Immature natural killer cell (primary cell): ENCODE results near the gene GRIN2A. TPM values are rescaled to one million over a fixed set of nuclear protein-coding genes. Genes with fewer than 3 reads are reported as not detected.

Source experiments
- DNase-seq, 3 donors: peaks; one replicate each; pipeline ENCODE4 v3.0.0; 2022; ENCODE audit warnings: mixed read lengths in 1 of 3
- H3K27ac Mint-ChIP-seq, 6 donors: one replicate each; pipeline ENCODE4 v1.8.0; 2020; ENCODE audit warnings: mixed read lengths in 6 of 6, mild to moderate bottlenecking in 5 of 6, inconsistent platforms in 4 of 6, moderate library complexity in 3 of 6
- H3K27me3 Mint-ChIP-seq, 3 donors: one replicate each; pipeline ENCODE4 v1.8.0; 2020 to 2021; ENCODE audit warnings: low read depth in 3 of 3, mild to moderate bottlenecking in 3 of 3, mixed read lengths in 3 of 3, moderate library complexity in 3 of 3, inconsistent platforms in 1 of 3
- H3K36me3 Mint-ChIP-seq, 3 donors: one replicate each; pipeline ENCODE4 v1.8.0; 2020; ENCODE audit warnings: mixed read lengths in 3 of 3, inconsistent platforms in 2 of 3, mild to moderate bottlenecking in 2 of 3
- H3K4me1 Mint-ChIP-seq, 2 donors: one replicate each; pipeline ENCODE4 v1.8.0; 2020; ENCODE audit warnings: inconsistent platforms in 2 of 2, mild to moderate bottlenecking in 2 of 2, mixed read lengths in 2 of 2, moderate library complexity in 1 of 2
- H3K4me3 Mint-ChIP-seq, 5 donors: one replicate each; pipeline ENCODE4 v1.8.0; 2020; ENCODE audit warnings: mild to moderate bottlenecking in 5 of 5, mixed read lengths in 5 of 5, inconsistent platforms in 3 of 5, moderate library complexity in 3 of 5
- H3K9me3 Mint-ChIP-seq, 6 donors: one replicate each; pipeline ENCODE4 v1.8.0; 2020; ENCODE audit warnings: mild to moderate bottlenecking in 6 of 6, mixed read lengths in 6 of 6, inconsistent platforms in 4 of 6, moderate library complexity in 3 of 6
- polyA plus RNA-seq, 3 donors: library from polyadenylated mRNA; unstranded; fragments of 300-500 nt; fragmentation: Illumina TruSeq; gene quantifications; one replicate each; pipeline ENCODE4 v1.2.3, GENCODE V29; 2021

Gene GRIN2A
- polyA plus RNA-seq, 3 donors from 2014 or later: not detected

GRCh38 chr16:9969580-9969979, 212.6 kb downstream of the GRIN2A start:
- H3K27me3 Mint-ChIP-seq: peaks cover 0 to 4% (median 1%) of the 10 kb centered on the region in 3 donors
- H3K4me3 Mint-ChIP-seq: no peak overlapping the region
- H3K27ac Mint-ChIP-seq: no peak overlapping the region
- H3K9me3 Mint-ChIP-seq: peaks cover 0 to 3% (median 0%) of the 10 kb centered on the region in 6 donors
- no peaks in the 10 kb centered on the region for H3K36me3 Mint-ChIP-seq
- no peak for DNase-seq
- H3K4me1 Mint-ChIP-seq: no peaks in the 10 kb centered on the region

- Mint-ChIP-seq H3K27me3 (peaks cover 0 to 4% (median 0%) of the 10 kb centered on the region in 3 donors), H3K27ac (no peak overlapping the region), H3K4me1 (no peaks in the 10 kb centered on the region), H3K4me3 (no peak overlapping the region), H3K36me3 (no peaks in the 10 kb centered on the region), H3K9me3 (peaks cover 0 to 3% (median 0%) of the 10 kb centered on the region in 6 donors)
- no peak for DNase-seq
These were observed 215.6 kb downstream of the GRIN2A start for GRCh38 chr16:9966569-9967157.

DNA sequence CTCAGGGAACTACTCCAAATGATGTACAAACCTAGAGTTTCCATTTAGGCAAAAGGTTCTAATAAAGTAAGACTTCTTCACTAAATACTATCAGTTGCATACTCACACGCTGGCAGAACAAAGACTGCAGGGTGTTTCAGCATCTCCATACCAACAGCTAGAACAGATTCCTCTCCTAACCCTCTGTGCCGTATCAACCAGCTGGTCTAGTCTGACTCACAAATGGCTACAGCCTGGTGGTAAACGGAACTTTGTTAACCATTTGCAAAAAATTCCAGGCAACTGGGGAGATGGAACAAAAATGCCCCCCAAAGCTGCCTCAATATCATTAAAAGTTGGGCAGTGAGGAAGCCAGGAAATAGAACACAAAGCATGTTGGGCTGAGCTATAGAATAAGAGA, 217.1 kb downstream of the GRIN2A start:
- Mint-ChIP-seq H3K9me3 (no peaks in the 10 kb centered on the region), H3K27ac (no peak overlapping the region), H3K27me3 (no peaks in the 10 kb centered on the region), H3K4me1 (no peaks in the 10 kb centered on the region), H3K36me3 (no peaks in the 10 kb centered on the region), H3K4me3 (no peak overlapping the region)
- DNase-seq: no peak

- no peaks in the 10 kb centered on the region for H3K9me3 Mint-ChIP-seq
- no peaks in the 10 kb centered on the region for H3K4me1 Mint-ChIP-seq
- H3K36me3 Mint-ChIP-seq: no peaks in the 10 kb centered on the region
- DNase-seq: no peak
- no peaks in the 10 kb centered on the region for H3K27me3 Mint-ChIP-seq
- no peak overlapping the region for H3K27ac Mint-ChIP-seq
- H3K4me3 Mint-ChIP-seq: no peak overlapping the region
These were observed 217.8 kb downstream of the GRIN2A start for GRCh38 chr16:9964426-9964825.

GRCh38 chr16:9957433-9957832, 224.8 kb downstream of the GRIN2A start:
- Mint-ChIP-seq H3K4me1 (no peaks in the 10 kb centered on the region), H3K9me3 (peaks cover 0 to 2% (median 0%) of the 10 kb centered on the region in 6 donors), H3K27ac (no peak overlapping the region), H3K36me3 (no peaks in the 10 kb centered on the region), H3K4me3 (no peak overlapping the region), H3K27me3 (peaks cover 0 to 4% (median 2%) of the 10 kb centered on the region in 3 donors)
- DNase-seq: no peak

DNA sequence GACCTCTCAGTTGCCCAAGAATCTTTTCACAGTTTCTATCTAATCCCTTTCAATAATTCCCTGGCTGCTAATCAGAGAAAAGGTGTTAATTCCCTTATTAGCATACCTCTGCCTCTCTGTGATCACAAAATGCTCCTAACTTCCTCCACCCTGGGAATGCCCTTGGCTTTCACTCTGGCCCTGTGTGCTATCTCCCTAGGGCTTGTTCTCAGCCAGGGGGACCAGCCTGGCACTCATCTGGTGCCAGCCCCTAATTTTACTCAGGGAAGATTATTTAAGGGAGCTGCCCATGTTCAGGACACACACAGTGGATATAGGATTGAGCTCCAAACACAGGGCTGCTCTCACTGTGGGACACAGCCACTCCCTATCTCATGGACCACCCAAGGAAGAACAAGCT, 225.2 kb downstream of the GRIN2A start:
- no peak for DNase-seq
- no peak overlapping the region for H3K4me3 Mint-ChIP-seq
- H3K27me3 Mint-ChIP-seq: peaks cover 0 to 4% (median 2%) of the 10 kb centered on the region in 3 donors
- H3K9me3 Mint-ChIP-seq: peaks cover 0 to 2% (median 0%) of the 10 kb centered on the region in 6 donors
- no peaks in the 10 kb centered on the region for H3K36me3 Mint-ChIP-seq
- no peak overlapping the region for H3K27ac Mint-ChIP-seq
- no peaks in the 10 kb centered on the region for H3K4me1 Mint-ChIP-seq

DNA sequence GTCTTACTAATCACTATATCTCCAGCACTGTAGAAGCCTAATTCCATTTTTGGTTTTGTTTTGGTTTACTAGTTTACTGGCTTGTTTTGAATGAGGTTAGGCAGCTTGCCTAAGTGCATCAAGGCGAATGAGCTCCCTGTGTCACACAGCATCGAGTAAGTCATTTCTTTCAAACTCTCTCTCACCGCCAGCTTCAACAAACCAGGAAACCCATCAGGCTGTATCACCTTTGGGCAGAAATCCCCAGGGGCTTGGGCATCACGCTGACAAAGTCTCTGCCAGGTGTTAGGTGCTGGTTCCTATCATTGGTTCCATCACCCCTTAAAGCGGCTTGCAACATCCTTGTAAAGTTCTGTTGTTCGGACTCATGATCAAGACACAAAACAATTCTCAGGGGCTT, 226.6 kb downstream of the GRIN2A start:
- Mint-ChIP-seq H3K9me3 (peaks cover 0 to 2% (median 0%) of the 10 kb centered on the region in 6 donors), H3K4me1 (no peaks in the 10 kb centered on the region), H3K27ac (no peak overlapping the region), H3K27me3 (peaks cover 0 to 4% (median 2%) of the 10 kb centered on the region in 3 donors), H3K4me3 (no peak overlapping the region), H3K36me3 (no peaks in the 10 kb centered on the region)
- no peak for DNase-seq

DNA sequence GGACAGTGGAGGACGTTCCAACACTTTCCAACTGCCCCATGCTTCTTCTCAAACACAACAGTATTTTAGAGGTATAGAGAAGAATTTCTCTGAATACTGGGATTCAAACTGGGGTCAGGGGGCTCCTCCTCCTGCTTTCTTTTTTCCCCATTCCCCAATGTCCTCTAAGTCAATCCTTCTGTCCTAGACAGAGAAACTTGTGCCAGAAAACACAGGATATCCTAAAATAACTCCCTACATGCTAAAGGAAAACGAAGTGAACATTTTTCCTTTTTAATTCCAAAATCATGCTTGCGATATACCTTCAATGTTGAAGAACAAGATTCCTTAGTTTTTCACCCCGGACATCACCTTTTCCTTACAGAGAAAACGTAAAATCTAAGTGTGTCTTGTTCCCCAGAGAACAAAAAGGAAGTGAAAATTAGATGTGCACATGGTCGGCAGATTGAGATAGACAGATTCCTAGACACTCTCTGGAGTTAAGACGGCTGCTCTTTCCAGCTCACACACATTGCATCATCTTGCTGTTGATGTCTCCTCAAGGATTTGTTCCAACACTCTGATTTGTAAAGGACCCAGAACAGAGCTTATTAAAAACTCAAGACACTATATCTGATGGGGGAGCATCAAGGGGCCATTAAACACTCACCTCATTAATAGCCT, 228.2 kb downstream of the GRIN2A start:
- H3K4me1 Mint-ChIP-seq: no peaks in the 10 kb centered on the region
- peaks cover 0 to 2% (median 0%) of the 10 kb centered on the region in 6 donors for H3K9me3 Mint-ChIP-seq
- no peak overlapping the region for H3K27ac Mint-ChIP-seq
- H3K4me3 Mint-ChIP-seq: no peak overlapping the region
- H3K36me3 Mint-ChIP-seq: no peaks in the 10 kb centered on the region
- H3K27me3 Mint-ChIP-seq: peaks cover 0 to 4% (median 2%) of the 10 kb centered on the region in 3 donors
- no peak for DNase-seq

DNA sequence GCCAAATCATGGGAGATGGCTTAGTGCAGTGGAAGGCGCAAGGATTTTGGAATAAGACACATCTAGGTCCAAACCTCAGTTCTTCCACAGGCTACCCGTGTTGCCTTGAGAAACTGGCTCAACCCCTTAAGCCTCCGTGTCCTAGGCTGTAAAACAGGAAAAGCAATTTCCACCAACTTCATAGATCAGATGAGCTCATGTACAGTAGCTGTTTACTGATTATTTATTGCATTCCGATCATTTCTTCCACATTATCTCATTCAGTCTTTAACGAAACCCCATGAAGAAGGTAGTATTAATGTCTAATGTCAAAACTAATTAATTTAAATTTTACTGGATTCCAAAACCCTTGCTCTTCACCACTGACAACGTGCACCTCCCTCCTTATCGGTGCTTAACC, 231.6 kb downstream of the GRIN2A start:
- Mint-ChIP-seq H3K9me3 (peaks cover 0 to 2% (median 0%) of the 10 kb centered on the region in 6 donors), H3K4me3 (no peak overlapping the region), H3K27me3 (peaks cover 0 to 2% (median 2%) of the 10 kb centered on the region in 3 donors), H3K4me1 (no peaks in the 10 kb centered on the region), H3K27ac (no peak overlapping the region), H3K36me3 (no peaks in the 10 kb centered on the region)
- no peak for DNase-seq

DNA sequence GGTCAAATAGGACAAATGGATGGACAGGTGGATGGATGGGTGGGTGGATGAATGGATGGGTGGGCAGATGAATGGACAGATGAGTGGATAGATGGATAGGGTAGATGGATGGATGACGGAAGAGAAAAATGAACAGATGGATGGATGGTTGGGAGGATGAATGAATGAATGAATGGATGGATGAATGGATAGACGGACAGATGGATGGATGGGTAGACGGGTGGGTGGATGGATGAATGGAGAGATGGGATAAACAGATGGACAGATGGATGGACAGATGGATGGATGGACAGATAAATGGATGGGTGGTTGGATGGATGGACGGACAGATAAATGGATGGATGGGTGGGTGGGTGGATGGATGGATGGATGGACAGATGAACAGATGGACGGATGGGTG, 232.8 kb downstream of the GRIN2A start:
- Mint-ChIP-seq H3K9me3 (peaks cover 0 to 2% (median 0%) of the 10 kb centered on the region in 6 donors), H3K4me1 (no peaks in the 10 kb centered on the region), H3K27ac (no peak overlapping the region), H3K4me3 (no peak overlapping the region), H3K27me3 (peaks cover 0 to 2% (median 0%) of the 10 kb centered on the region in 3 donors), H3K36me3 (no peaks in the 10 kb centered on the region)
- no peak for DNase-seq

DNA sequence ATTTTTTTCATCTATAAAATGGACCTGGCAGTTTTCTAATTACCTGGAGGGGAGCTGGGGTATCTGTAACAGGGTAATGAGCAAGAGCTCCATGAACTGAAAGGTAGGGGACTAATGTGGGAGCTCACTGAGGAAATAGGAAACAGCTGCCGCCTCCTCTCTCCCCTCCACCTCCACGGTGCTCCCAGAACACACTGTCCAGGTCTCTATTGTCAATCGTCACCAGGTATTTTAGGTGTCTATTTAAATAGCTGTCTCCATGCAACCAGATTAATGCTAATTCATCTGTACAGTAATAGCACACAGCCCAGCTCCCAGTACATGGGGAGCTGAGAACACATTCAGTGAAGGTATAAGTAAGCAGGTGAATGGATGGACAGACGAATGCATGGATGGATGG, 233.3 kb downstream of the GRIN2A start:
- no peak overlapping the region for H3K4me3 Mint-ChIP-seq
- H3K36me3 Mint-ChIP-seq: no peaks in the 10 kb centered on the region
- H3K27ac Mint-ChIP-seq: no peak overlapping the region
- H3K4me1 Mint-ChIP-seq: no peaks in the 10 kb centered on the region
- H3K27me3 Mint-ChIP-seq: peaks cover 0 to 2% (median 0%) of the 10 kb centered on the region in 3 donors
- no peak for DNase-seq
- peaks cover 0 to 2% (median 0%) of the 10 kb centered on the region in 6 donors for H3K9me3 Mint-ChIP-seq

DNA sequence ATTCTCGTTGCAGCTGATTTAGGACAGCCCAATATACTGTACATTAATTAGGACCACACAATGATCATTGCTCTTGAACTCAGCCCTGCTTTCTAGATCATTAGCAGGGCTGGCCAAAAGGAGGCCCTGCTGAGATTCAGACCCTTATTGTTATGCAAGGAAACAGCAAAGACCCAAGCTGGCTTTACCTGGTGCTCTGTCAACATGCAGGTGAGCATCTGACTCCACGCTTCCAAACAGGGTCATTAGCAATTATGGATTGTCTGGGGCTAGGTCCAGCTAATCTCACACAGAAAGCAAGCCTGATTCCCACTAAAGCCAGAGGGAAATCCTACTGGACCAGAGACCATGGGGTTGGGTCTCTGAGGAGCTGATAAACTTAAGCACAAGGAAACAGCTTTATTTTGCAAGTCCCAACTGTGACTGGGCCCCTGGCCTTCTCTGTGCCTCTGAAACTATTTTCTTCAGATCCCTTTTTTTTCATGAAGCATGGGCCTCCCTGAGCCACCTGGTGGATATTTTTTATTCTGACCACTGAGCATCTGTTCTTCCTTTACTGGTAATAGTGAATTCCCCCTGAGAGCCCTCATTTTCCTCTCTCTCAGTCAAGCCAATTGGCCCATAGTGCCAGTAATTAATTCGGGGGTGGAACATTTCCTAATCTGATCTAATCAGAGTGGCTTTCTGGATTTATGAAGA, 236.1 kb downstream of the GRIN2A start:
- Mint-ChIP-seq H3K36me3 (no peaks in the 10 kb centered on the region), H3K27ac (no peak overlapping the region), H3K27me3 (no peaks in the 10 kb centered on the region), H3K4me1 (no peaks in the 10 kb centered on the region), H3K9me3 (no peaks in the 10 kb centered on the region), H3K4me3 (no peak overlapping the region)
- DNase-seq: no peak

DNA sequence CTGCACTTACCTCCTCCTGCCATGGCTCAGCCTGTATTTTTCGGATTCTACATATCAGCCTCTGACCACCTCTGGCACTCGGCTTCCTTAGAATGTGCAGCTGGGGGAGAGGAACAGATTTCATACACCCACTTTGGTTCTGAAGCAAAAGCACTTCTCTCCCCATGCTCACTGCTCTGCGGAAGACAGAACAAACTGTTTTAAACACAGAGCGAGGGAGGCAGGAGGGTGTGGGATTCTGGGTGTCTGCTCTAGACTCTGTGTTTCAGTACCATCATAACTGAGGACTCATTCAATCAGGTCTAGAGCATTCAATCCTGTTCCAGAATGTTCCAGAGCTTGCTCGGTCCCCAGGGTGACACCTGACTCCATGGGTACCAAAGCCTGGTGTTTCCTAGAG, 239.1 kb downstream of the GRIN2A start:
- Mint-ChIP-seq H3K27me3 (peaks cover 0 to 4% (median 4%) of the 10 kb centered on the region in 3 donors), H3K4me1 (no peaks in the 10 kb centered on the region), H3K36me3 (no peaks in the 10 kb centered on the region), H3K4me3 (no peak overlapping the region), H3K9me3 (no peaks in the 10 kb centered on the region), H3K27ac (no peak overlapping the region)
- no peak for DNase-seq

DNA sequence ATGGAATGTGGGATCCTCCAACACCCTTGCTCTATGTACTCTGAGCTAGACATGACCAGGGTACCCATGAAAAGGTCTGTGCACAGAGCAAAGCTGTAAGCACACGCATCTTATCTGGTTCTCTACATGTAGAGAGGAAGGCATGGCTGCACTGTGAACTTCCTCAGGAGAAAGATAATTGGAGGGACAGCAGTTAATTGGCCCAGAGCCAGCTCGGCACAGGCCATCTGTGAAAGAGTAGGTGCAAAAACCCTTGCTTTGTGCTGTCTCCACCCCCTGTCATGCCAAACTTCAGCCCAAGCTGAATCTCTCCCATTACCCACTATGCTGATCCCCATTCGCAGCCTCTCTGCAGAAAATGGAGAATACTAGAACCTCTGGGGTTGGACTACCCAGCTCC, 241.0 kb downstream of the GRIN2A start:
- H3K4me1 Mint-ChIP-seq: no peaks in the 10 kb centered on the region
- peaks cover 0 to 6% (median 6%) of the 10 kb centered on the region in 3 donors for H3K27me3 Mint-ChIP-seq
- no peaks in the 10 kb centered on the region for H3K36me3 Mint-ChIP-seq

More for the DNA sequence above, 241.0 kb downstream of the GRIN2A start:
- Mint-ChIP-seq H3K9me3 (no peaks in the 10 kb centered on the region), H3K4me3 (no peak overlapping the region), H3K27ac (no peak overlapping the region)
- DNase-seq: no peak
